Activated CD4-positive, alpha-beta T cell treated with anti-CD3 and anti-CD28 coated beads, Interleukin-2, Interleukin-6, amounts not matched to agents 100 ng/mL and 50 ng/mL, durations not matched to agents 16 hours and 8 hours (primary cell): ENCODE results near the gene LGALS3.

ENCODE experiments used
- DNase-seq: peaks from one replicate; pipeline ENCODE4 v3.0.0-alpha.2; 2020

Gene LGALS3

DNA sequence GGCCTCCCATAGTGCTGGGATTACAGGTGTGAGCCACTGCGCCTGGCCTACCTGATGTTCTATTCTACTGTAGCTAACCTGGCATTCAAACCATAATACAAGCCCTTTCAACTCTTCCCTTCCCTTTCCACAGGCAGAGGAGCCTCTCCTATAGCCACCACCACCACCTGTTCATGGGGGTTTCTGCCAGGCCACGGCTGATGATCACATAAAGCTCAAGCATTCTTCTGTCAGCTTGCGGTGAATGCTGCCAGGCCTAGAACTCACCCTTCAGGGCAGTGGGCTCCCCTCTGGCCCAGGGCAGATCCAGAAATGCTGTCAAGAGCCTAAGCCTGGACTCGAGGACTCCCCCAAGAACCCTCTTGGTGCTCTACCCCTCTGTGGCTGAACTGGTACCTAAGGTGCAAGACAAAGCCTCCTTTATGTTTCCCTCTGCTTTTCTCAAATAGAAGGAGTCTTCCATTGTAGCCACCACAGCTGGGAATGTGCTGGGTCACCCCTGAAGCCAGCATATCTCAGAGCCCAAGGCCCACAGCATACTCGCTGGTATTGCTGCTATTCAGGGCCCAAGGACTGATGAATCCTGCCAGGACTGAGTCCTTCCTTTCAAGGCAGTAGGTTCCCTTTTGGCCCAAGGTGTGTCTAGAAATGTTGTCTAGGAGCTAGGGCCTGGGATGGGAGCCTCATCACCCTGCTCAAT is 65.8 kb downstream of the LGALS3 start:
- no peak for DNase-seq
